A673 (cell line): ENCODE data around the gene WFIKKN1. TPM values are rescaled to one million over a fixed set of nuclear protein-coding genes. Genes with fewer than 3 reads are reported as not detected.

Source experiments
- BruUV-seq: library from RNA; stranded (reverse); fragments of 400-500 nt; replicated peaks from 2 replicates; lab custom pipeline; 2021; lab: Mats Ljungman, UMichigan
- CTCF ChIA-PET: fragments of 300-600 bp; sonication (Branson Sonifier 250); formaldehyde crosslinking; loops from one replicate; lab custom pipeline; 2022; ENCODE audit warnings: antibody characterized with exemption; lab: Charles Lee
- POLR2A ChIA-PET: fragments of 300-600 bp; sonication (Branson Sonifier 250); formaldehyde crosslinking; loops from one replicate; lab custom pipeline; 2022; ENCODE audit warnings: antibody characterized with exemption; ENCODE audit not compliant: low non-redundant PET; lab: Charles Lee
- DNase-seq: peaks from one replicate; pipeline ENCODE4 v3.0.0-alpha.2; 2015; ENCODE audit warnings: low spot score
- H3K27ac ChIP-seq: fragments of 200-600 bp; sonication (generic); 2 replicates; pipeline ENCODE4 v1.5.1; 2016; ENCODE audit warnings: mixed run types, low read depth, mild to moderate bottlenecking, mixed read lengths, antibody characterized with exemption, low read length; ENCODE audit not compliant: poor library complexity, severe bottlenecking
- H3K27me3 ChIP-seq: fragments of 200-600 bp; sonication (generic); replicated peaks from 2 replicates; pipeline ENCODE4 v1.6.1; 2017; ENCODE audit warnings: mixed run types, low read depth, mild to moderate bottlenecking, mixed read lengths, antibody characterized with exemption, low read length; ENCODE audit not compliant: insufficient read depth, poor library complexity
- H3K36me3 ChIP-seq: fragments of 200-600 bp; sonication (generic); 2 replicates; pipeline ENCODE4 v1.6.1; 2016; ENCODE audit warnings: mixed run types, mild to moderate bottlenecking, mixed read lengths, antibody characterized with exemption, low read length; ENCODE audit not compliant: insufficient read depth, poor library complexity, severe bottlenecking
- H3K4me1 ChIP-seq: fragments of 200-600 bp; sonication (generic); 2 replicates; pipeline ENCODE4 v1.6.1; 2017; ENCODE audit warnings: mixed run types, mild to moderate bottlenecking, mixed read lengths, antibody characterized with exemption, low read length; ENCODE audit not compliant: insufficient read depth, poor library complexity, severe bottlenecking
- H3K4me3 ChIP-seq: fragments of 200-600 bp; sonication (generic); 2 replicates; pipeline ENCODE4 v1.5.1; 2016; ENCODE audit warnings: low read depth, mixed run types, mild to moderate bottlenecking, mixed read lengths, low read length; ENCODE audit not compliant: poor library complexity, severe bottlenecking
- H3K9me3 ChIP-seq: fragments of 200-600 bp; sonication (generic); 2 replicates; pipeline ENCODE4 v1.6.1; 2016; ENCODE audit warnings: mixed run types, low read depth, mild to moderate bottlenecking, mixed read lengths, antibody characterized with exemption, low read length; ENCODE audit not compliant: poor library complexity, severe bottlenecking
- CTCF ChIP-seq: fragments of 300-800, 200-600 bp; sonication (generic); conservative IDR thresholded peaks from 2 replicates; pipeline ENCODE4 v1.5.1; 2017; ENCODE audit warnings: low read depth, mild to moderate bottlenecking, antibody characterized with exemption, low read length, moderate library complexity, mixed read lengths
- EZH2 ChIP-seq: fragments of 200-600 bp; sonication (generic); IDR thresholded peaks from 2 replicates; pipeline ENCODE4 v1.6.1; 2017; ENCODE audit warnings: borderline replicate concordance, low read depth, mild to moderate bottlenecking, mixed read lengths, antibody characterized with exemption, low read length; ENCODE audit not compliant: poor library complexity, severe bottlenecking
- intact Hi-C: fragments of 100-400 bp; cut with micrococcal nuclease; formaldehyde crosslinking; loops from one replicate; pipeline ENCODE4 v1.10.0; 2022; ENCODE audit not compliant: unreplicated experiment
- total RNA-seq: library from RNA; stranded (reverse); gene quantifications from 2 replicates; pipeline ENCODE4 v1.2.3, GENCODE V29; 2021

The WFIKKN1 gene
- total RNA-seq, 1 experiment from 2014 or later, result 1.7 TPM

- ChIA-PET CTCF (no interaction called here), POLR2A (no interaction called here)
- TF ChIP-seq EZH2 (no peak), CTCF (no peak)
- H3K27ac ChIP-seq, result no peak overlapping the region
- DNase-seq, result no peak
- H3K36me3 ChIP-seq, result peaks cover 46% of the 10 kb centered on the region
- H3K27me3 ChIP-seq, result no peaks in the 10 kb centered on the region
- no TSS peak for BruUV-seq
- H3K9me3 ChIP-seq, result no peaks in the 10 kb centered on the region
- no peak overlapping the region for H3K4me3 ChIP-seq
- H3K4me1 ChIP-seq, result peaks cover 11% of the 10 kb centered on the region
- intact Hi-C loops, result no loop called here
Measured at GRCh38 chr16:671353-672131, 40.8 kb downstream of the WFIKKN1 start.

GRCh38 chr16:672371-672770 lies 41.6 kb downstream of the WFIKKN1 start:
- H3K36me3 ChIP-seq, result peaks cover 46% of the 10 kb centered on the region
- no peak for DNase-seq
- TF ChIP-seq EZH2 (no peak), CTCF (no peak)
- ChIA-PET POLR2A (no interaction called here), CTCF (no interaction called here)
- peaks cover 8% of the 10 kb centered on the region for H3K4me1 ChIP-seq
- no TSS peak for BruUV-seq
- no peak overlapping the region for H3K27ac ChIP-seq
- no peak overlapping the region for H3K4me3 ChIP-seq
- H3K27me3 ChIP-seq, result no peaks in the 10 kb centered on the region
- no peaks in the 10 kb centered on the region for H3K9me3 ChIP-seq
- intact Hi-C loops, result no loop called here

- Histone ChIP-seq H3K27ac (no peak overlapping the region), H3K9me3 (no peaks in the 10 kb centered on the region), H3K4me3 (no peak overlapping the region), H3K27me3 (no peaks in the 10 kb centered on the region), H3K4me1 (peaks cover 8% of the 10 kb centered on the region), H3K36me3 (peaks cover 46% of the 10 kb centered on the region)
- BruUV-seq, result no TSS peak
- ChIA-PET POLR2A (no interaction called here), CTCF (no interaction called here)
- DNase-seq, result no peak
- TF ChIP-seq EZH2 (no peak), CTCF (no peak)
- intact Hi-C loops, result no loop called here
Measured at GRCh38 chr16:672851-673250, 42.1 kb downstream of the WFIKKN1 start.
